Measurements from ENCODE around the gene ANKRD10.

DNA sequence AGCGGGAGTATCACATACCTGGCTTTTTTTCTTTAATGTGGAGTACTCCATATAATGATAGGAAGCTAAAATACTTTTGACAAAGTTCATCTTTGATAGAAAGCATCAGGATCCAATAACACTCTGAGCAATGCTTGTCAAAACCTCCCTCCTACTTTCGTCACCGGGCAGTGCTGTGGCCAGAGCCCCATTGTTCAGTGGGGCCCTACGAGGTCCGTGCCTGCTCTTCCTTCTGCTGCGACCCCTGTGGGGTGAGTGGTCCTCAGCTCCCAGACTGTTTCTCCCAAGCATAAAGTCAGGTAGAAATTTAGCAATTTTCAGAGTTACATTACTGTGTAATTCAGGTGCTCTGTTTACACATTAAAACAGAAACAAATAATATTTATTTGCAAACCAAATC, 51.2 kb downstream of the ANKRD10 start:
- TF ChIP-seq, protein P1, sequence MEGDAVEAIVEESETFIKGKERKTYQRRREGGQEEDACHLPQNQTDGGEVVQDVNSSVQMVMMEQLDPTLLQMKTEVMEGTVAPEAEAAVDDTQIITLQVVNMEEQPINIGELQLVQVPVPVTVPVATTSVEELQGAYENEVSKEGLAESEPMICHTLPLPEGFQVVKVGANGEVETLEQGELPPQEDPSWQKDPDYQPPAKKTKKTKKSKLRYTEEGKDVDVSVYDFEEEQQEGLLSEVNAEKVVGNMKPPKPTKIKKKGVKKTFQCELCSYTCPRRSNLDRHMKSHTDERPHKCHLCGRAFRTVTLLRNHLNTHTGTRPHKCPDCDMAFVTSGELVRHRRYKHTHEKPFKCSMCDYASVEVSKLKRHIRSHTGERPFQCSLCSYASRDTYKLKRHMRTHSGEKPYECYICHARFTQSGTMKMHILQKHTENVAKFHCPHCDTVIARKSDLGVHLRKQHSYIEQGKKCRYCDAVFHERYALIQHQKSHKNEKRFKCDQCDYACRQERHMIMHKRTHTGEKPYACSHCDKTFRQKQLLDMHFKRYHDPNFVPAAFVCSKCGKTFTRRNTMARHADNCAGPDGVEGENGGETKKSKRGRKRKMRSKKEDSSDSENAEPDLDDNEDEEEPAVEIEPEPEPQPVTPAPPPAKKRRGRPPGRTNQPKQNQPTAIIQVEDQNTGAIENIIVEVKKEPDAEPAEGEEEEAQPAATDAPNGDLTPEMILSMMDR (IDR thresholded peaks at IDR 0.05): no peak
- no peak for TF ChIP-seq POLR2A (IDR thresholded peaks at IDR 0.05)
